ENCODE data around the gene NXPE2.
A peak's percentile ranks its signal among the peaks of the same experiment; 100 is the strongest.
"Not testable (repeated sequence)": the region's sequence is repeated elsewhere in the genome, so short reads cannot be mapped to it uniquely, and the experiment has no call there.

The NXPE2 gene

GRCh38 chr11:114678125-114679036, at the start of gene NXPE2:
TSS of gene NXPE2 (plus strand) at chr11:114678527. CDS start at chr11:114678576, 49 bp downstream.
- DNase-seq (ENCODE audit: low read depth), result no peak

DNA sequence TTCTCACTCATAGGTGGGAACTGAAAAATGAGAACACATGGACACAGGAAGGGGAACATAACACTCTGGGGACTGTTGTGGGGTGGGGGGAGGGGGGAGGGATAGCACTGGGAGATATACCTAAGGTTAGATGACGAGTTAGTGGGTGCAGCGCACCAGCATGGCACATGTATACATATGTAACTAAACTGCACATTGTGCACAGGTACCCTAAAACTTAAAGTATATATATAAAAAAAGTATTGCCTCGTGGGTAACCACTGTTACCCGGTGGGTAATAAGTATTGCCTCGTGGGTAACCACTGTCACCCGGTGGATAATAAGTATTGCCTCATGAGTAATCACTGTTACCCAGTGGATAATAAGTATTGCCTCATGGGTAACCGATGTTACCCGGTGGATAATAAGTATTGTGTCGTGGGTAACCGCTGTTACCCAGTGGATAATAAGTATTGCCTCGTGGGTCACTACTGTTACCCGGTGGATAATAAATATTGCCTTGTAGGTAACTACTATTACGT, 46.8 kb upstream of the NXPE2 start:
- DNase-seq (ENCODE audit: low read depth), result not testable (repeated sequence)

DNA sequence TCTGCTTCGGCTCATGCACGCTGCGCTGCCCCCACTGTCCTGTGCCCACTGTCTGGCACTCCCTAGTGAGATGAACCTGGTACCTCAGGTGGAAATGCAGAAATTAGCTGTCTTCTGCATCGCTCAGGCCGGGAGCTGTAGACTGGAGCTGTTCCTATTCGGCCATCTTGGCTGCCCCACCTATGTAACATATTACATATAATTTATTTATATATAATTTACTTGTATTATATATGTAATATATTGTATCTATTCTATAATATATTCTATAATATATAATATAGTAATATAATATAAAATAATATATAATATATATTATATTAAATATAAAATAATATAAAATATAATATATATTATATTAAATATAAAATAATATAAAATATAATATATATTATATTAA, 38.9 kb upstream of the NXPE2 start:
- DNase-seq (ENCODE audit: low read depth), result not testable (repeated sequence)

DNA sequence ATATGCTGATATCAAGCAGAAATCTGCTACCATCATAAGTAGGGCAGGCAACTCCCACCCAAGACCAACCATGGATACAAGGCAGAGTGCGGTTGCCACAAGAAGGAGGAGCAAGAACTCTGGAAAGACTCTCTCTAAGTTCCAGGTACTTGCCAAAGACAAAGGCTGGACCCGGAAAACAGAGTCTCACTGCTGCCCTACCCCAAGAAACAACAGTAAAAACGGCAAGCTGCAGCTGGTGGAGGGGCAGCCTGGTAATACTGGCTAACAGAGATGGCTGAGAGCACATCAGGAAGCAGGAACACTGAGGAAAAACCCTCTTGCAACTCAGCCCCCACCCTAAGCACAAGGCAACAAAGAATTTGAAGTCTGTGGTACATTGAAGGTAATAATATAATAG, 27.7 kb upstream of the NXPE2 start:
- DNase-seq (ENCODE audit: low read depth), result no peak

GRCh38 chr11:114651145-114651718, 27.1 kb upstream of the NXPE2 start:
- no peak for DNase-seq (ENCODE audit: low read depth)

DNA sequence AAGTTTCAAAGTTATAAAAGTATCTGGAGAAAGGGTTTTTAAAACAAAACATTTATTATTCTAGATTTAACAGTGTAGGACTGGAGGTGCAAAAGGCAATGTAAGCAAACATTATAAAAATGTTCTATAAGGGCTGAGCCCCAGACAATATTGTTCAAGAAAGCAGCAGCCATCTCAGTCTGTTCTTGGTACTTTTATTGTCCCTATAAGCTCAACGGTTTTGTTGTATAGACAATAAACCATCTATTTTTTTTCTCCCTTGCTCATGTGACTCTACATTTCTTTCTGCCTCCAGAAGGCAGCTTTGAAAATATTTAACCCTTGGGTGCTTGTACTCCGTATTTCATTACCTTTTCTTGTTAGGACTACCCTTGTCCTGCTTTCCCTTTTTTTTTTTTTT, 25.2 kb upstream of the NXPE2 start:
- no peak for DNase-seq (ENCODE audit: low read depth)

- no peak for DNase-seq (ENCODE audit: low read depth)
Measured at GRCh38 chr11:114664641-114665040, 13.7 kb upstream of the NXPE2 start.

DNA sequence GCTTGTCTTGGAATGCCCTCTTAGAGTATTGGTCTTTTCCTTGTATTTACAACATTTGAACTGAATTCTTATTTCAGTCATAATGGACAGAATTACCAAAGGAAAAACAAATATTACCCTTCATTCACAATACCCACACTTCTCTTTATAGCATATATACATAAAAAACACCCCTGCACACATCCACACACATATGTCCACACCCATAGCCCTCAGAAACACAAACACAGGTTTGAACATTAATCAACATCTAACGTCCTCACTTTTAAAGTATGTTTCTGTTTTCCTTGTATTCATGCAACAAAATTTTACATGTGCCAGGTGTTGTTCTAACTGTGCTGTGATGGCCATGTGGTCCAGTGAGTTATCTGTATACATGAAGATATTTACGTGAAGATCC, 11.6 kb upstream of the NXPE2 start:
- no peak for DNase-seq (ENCODE audit: low read depth)

DNA sequence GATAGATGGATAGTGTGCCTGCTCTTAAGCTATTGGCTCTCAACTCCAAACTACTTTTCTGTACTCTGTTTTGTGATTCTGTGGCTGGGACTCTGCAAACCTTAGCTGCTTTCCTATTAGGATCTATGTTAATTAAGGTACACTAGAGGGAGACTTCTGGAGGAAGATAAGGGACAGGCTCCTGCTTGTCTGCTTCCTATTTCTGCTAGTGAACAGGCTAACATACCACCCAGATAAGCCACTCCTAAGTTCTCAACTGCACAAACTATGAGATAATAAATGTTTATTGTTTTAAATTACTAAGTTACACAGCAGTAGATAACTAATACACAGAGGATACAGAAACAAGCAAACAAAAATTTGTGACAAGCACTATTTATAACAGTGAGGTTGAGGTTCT, 10.2 kb upstream of the NXPE2 start:
- DNase-seq (ENCODE audit: low read depth), result no peak

GRCh38 chr11:114673661-114674060, 4.7 kb upstream of the NXPE2 start:
- DNase-seq (ENCODE audit: low read depth), result no peak

DNA sequence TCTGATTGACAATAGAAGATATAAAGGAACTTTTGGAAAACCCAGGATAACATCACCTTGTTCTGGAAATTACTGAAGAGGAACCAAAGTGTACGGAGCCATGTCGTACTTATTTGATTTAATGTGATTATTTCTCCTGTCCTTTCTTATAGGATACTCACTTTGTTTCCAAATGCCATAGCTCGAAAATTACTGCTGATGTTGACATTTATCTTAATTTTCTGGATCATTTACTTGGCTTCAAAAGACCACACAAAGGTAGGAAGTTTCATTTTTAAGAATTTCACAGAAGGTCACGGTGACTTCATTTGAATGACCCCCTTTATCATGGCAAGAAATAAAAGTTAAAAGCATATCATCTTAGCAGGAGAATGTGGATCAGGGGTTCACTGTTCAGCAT, 1.2 kb downstream of the NXPE2 start:
- no peak for DNase-seq (ENCODE audit: low read depth)

- no peak for DNase-seq (ENCODE audit: low read depth)
Measured at GRCh38 chr11:114683007-114683406, 4.7 kb downstream of the NXPE2 start.

DNA sequence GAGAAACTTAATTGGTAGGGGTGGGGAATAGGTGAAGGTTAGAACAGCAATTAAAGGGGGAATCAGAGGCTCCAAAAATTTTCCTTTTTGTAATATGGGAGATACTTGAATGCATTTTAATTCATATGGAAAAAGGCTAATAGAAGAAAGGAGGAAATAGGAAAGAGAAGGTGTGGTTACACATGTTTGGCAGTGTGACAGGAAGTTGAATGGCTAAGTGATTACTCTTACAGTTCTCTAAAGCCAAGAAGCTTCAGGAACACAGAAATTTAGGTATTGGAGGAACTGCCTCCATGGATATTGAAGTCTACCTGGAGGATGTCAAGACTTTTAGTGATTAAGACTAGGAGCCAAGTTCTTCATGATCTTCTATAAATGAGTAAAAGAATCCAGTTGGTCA, 6.3 kb downstream of the NXPE2 start:
- no peak for DNase-seq (ENCODE audit: low read depth)

GRCh38 chr11:114685097-114685496, 6.8 kb downstream of the NXPE2 start:
- DNase-seq (ENCODE audit: low read depth), result no peak

DNA sequence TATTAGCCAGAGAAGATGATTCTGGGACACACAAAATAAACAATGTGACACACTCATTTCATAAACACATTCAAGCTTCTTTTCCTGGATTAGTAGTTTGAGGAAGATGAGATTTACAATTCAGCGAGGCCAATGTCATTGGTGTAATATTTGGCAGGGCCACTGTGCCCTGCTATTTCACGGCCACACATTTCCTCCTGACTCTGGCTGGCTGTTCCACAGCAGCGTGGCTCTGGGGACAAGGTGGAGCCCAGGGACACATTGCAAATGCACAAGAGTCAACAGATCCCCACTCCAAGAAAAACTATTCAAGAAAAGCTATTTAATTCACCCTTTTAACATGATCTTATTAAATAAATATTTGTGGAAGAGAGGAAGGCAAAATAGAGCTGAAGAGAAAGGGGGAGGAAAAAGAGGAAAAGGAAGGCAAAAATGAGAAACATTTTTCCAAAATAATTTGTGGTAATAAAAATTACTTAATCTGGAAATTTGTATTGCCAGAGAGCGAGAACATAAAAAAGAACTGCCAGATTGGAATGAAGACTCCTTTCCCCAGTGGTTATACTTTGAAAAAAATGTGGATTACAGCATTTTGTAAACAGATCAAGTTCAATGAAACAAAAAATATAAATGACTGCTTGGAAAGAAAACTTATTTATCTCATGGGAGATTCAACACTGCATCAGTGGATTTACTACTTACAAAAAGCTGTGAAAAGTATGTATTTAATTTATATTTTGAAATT, 27.1 kb downstream of the NXPE2 start:
- no peak for DNase-seq (ENCODE audit: low read depth)

- no peak for DNase-seq (ENCODE audit: low read depth)
Measured at GRCh38 chr11:114709960-114710359, 31.6 kb downstream of the NXPE2 start.

DNA sequence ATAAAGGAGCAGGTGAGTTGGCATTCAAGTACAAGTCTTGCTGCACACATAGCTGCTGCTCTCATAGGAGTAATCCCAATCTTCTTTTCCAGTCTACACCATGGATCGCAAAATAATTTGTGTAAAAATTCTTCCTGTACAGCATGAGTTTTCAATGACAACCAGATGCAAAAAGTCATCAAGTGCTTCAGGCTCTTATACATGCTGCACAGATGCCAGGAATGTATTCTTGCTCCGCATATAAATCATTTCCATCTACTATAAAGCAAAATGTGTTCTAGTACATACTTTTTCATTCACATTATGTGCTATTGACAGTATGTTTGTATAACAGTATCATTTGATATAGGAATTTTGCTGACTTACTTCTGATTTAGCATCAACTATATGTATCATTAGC, 35.4 kb downstream of the NXPE2 start:
- no peak for DNase-seq (ENCODE audit: low read depth)

- DNase-seq (ENCODE audit: low read depth), result no peak
Measured at GRCh38 chr11:114719562-114719961, 41.2 kb downstream of the NXPE2 start.

GRCh38 chr11:114724916-114725524, 46.7 kb downstream of the NXPE2 start:
- DNase-seq (ENCODE audit: low read depth), result no peak

DNA sequence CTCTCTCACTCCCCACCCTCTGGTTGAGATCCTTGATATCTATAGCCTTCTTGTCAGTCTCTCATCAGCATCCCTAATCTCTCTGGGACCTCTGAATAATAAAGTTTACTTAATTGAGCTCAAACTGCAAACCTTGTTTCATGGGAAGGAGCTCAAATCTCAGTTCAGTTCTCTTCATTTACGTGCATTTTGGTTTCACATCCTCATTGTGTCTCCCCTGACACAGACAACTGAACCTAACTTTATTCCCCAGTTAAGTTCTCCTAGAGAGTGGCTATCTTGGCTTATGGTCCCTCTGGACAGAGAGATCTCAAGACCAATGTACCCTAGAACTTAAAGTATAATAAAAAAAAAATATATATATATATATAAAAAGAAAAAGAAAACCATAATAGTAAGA, 47.3 kb downstream of the NXPE2 start:
- DNase-seq (ENCODE audit: low read depth), result no peak

- no peak for DNase-seq (ENCODE audit: low read depth)
Measured at GRCh38 chr11:114736806-114737205, 58.5 kb downstream of the NXPE2 start.

- peak; percentile 18 for DNase-seq (ENCODE audit: low read depth)
Measured at GRCh38 chr11:114738954-114739353, 60.6 kb downstream of the NXPE2 start.

All from fibroblast of the conjunctiva (primary cell).